Fibroblast of upper back skin (primary cell): ENCODE data around the gene C17orf75.
A peak's percentile ranks its signal among the peaks of the same experiment; 100 is the strongest.
"Not testable (repeated sequence)": the region's sequence is repeated elsewhere in the genome, so short reads cannot be mapped to it uniquely, and the experiment has no call there.

Source experiments
- DNase-seq: peaks from one replicate; pipeline ENCODE4 v3.0.0-alpha.2; 2013

Gene C17orf75

GRCh38 chr17:32342603-32343325 lies 791 bp upstream of the C17orf75 start:
- no peak for DNase-seq

- no peak for DNase-seq
These were observed 674 bp downstream of the C17orf75 start for GRCh38 chr17:32341141-32341856.

DNA sequence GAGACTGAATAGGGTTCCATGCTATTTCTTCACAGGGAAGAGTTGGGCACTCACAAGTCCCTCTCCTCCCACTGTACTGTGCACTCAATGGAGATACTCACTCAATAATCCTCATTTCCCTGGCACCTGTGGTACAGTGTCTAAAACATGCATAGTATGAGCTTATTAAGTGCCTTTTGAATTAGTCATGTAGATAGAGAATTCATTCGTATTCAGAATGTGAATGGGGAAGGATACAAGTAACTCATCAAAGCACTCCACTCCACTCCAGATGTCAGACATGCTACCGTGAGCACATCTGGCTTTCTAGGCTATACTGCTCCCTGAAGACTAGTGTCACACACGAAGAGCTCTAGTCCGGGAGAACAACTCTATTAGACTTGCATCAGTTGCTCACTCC lies 6.3 kb downstream of the C17orf75 start:
- DNase-seq, result peak; percentile 78

DNA sequence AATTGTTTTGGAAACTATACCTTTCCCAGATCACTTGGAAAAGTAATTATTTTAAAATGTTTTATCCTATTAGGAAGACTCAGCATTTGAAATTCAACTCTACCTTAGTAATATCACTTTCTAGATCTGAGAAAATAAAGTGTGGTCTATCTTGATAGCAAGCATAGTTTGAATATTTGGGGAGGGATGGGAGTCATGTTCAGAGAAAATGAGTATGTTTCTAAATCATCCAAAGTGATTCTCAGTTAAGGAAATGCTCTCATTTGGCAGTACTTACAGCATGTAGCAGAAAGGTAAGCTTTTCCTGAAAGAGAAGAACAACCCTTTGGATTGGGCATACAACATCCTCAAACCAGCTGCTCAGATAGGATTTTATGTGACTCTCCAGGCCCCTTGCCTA lies 6.9 kb downstream of the C17orf75 start:
- DNase-seq, result no peak

DNA sequence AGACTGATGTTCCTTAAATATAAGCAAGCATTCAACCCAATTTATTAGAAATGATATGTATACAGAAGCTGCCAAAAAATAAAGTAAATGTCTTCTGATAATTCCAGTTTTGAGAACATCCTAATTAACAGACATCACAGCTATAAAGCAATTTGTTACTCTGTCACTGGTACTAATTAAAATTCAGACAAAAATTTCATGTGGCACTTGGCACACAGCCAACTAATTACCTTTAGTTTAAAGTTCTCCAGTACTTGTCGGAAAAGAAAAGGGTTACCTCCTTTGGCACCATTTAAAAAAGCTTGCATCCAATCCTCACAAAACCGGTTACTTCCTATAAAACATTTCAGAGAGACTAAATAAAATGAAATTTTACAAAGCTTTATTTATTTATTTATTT lies 8.8 kb downstream of the C17orf75 start:
- no peak for DNase-seq

DNA sequence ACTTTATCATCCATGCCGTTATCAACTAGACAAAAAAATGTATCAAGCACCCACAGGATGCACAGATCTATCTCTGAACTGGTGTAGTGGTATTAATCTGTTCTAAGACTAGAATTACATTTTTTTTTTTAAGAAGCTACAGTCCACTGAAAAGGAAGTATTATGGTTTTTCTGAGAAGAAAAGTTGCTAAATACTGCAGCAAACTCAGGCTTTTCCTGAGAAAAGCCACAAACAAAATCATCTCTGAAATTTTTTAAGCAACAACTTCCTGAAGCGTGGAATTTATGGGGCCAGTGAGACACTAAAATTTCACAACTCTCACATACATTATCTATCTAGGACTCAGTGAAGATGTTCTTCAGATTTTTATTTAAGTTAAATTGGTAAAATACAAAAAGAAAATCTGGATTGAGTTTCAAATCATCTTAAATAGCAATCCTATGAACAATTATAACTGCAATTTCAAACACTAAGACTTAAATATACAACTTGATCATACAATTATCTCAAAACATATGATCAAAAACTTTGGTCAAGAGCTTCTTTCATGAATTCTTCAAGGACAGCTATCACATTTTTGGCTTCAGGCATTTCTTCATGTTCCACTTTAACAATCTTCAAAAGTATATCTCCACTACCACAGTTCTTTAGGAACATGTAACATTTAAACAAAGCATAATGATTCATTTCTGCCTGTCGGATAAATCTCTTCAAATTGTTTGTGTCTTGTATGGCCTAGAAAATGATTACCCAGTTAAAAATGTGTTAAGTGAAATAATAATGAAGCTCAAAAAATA lies 10.5 kb downstream of the C17orf75 start:
- no peak for DNase-seq

DNA sequence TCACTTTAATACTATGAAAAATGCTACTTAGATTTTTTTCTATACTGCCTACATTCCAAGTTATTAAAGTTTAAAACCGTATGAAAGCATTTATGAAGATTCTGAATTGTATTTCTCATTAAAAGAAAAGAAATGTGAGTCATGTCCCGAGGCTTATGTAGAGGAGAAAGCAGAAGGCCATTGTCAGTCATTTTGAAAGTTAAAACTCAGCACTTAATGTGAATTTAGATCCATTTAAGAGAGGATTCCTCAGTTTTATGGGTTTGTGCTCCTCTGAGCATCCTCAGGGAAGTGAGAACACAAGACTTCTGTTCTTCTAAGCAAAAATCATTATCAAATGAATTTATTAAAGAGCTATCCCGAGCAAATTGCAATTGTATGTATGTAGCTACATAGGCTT lies 11.8 kb downstream of the C17orf75 start:
- no peak for DNase-seq

DNA sequence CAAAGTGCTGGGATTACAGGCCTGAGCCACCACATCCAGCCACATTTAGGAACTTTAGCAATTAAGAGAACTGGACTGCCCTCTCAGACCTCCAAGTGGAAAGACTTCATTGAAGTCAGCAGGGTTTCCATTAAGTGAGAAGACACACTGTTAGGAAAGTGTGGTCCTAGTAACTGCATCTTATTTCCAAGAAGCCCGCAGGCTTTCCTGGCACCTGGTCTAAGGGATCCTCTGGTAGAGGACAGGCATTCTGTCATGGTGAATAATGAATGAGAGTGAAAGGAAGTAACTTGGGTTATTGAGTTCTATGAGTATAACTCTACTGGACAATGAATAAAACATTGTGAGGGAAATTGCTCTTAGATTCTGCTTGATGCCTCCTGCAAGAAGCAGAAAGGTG lies 14.1 kb downstream of the C17orf75 start:
- no peak for DNase-seq

- no peak for DNase-seq
These were observed 18.0 kb downstream of the C17orf75 start for GRCh38 chr17:32323811-32324491.

DNA sequence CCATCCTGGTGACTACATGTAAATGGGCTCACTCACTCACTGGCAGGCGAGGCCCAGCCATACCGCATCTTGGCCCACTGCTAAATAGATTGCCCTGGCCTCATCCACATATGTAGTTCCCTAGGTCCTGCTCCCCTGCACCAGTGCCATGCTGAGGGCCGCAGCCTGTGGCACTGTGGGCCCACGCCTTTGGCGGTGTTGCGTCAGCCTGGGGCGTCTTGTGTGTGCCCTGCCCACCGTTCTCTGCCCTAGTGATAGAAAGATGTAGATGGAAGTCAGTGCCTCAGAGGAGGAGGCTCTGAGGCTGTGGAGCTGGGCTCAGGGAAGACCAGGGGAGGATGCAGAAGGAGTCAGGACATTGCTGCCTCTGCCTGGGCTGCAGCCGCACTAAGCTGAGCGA lies 18.9 kb downstream of the C17orf75 start:
- DNase-seq, result no peak

DNA sequence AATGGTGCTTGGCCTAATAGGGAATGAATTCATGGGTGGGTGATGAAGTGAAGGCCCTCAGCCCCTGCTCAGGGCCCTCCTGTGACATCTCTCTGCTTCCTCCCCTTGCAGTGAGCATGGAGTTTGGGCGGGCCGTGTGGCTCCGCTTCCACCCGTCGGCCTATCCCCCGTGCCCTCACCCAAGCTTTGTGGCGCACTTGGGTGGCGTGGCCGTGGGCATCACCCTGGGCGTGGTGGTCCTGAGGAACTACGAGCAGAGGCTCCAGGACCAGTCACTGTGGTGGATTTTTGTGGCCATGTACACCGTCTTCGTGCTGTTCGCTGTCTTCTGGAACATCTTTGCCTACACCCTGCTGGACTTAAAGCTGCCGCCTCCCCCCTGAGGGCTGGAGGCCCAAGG lies 21.1 kb downstream of the C17orf75 start:
- no peak for DNase-seq

DNA sequence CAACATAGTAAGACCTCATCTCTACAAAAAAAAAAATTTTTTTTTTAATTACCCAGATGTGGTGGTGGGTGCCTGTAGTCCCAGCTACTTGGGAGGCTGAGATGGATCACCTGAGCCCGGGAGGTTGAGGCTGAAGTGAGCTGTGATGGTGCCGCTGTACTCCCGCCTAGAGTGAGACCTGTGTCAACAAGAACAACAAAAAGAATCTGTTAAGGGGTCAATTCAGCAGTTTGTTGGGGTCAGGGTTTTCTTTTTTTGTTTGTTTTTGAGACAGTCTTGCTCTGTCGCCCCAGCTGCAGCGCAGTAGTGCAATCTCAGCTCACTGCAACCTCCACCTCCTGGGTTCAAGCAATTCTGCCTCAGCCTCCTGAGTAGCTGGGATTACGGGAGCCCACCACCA lies 21.9 kb downstream of the C17orf75 start:
- not testable (repeated sequence) for DNase-seq

DNA sequence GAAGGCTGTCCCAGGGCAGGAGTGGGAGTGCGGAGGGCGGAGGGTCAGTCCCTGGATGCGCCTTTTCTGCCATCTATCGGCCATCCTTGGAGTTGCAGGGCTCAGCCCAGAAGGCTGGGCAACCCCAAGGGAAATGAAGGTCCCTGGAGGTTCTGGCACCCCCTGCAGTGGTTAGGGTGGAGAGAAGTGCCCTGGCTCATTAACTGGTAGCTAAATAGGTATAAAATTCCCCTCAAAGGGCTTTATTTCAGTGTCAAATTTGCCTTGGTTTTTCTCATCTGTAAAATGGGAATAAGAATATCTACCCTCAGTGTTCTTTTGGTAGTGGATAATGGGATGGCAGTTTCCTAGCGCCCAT lies 22.4 kb downstream of the C17orf75 start:
- peak; percentile 54 for DNase-seq

DNA sequence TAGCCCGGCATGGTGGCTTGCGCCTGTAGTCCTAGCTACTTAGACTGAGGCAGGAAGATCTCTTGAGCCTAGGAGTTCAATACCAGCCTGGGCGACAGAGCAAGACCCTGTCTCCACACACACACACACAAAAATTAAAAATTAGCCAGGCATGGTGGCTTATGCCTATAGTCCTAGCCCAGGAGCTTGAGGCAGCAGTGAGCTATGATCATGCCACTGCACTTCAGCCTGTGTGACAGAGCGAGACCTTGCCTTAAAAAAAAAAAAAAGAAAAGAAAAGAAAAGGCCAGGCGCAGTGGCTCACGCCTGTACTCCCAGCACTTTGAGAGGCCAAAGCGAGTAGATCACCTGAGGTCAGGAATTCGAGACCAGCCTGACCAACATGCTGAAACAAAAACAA lies 23.9 kb downstream of the C17orf75 start:
- DNase-seq, result no peak

- no peak for DNase-seq
These were observed 24.6 kb downstream of the C17orf75 start for GRCh38 chr17:32317353-32317752.

GRCh38 chr17:32316653-32317052 lies 25.3 kb downstream of the C17orf75 start:
- DNase-seq, result not testable (repeated sequence)

DNA sequence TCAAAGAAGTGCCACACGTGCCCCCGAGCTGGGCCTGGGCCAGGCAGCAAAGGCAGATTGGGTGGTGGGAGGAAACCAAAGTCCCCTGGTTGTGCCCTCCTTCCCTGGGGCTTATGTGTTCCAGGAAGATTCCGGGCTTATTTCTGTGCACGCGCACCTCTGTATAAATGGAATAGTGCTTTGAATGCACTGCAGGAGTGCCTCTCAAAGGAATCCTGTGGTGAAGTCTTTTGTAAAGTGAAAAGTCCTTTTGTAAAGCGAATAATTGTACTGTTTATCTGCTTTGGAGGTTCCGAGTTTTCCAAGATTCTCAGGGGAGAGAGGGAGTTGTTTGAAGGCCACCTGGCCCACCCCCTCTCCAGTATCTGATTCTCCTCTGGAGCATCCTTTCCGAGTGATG lies 26.8 kb downstream of the C17orf75 start:
- no peak for DNase-seq

DNA sequence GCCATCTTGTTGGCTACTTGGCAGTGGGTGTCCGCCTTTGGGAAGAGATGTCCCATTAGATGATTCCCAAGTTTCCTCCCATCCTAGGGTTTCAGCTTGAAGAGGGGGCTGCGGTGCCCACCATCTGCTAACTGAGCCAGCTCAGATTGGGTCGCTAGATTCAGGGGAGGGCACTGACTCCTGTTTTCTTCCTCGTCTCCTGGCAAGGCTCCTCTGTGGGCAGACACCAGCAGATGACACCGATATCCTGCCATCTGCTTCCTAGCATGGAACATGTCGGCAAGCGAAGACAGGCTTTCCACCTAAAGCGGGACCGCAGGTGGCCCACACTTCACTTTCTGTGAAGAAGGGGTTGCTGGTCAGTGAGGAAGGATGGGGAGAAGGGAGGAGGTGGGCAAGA lies 27.3 kb downstream of the C17orf75 start:
- no peak for DNase-seq

DNA sequence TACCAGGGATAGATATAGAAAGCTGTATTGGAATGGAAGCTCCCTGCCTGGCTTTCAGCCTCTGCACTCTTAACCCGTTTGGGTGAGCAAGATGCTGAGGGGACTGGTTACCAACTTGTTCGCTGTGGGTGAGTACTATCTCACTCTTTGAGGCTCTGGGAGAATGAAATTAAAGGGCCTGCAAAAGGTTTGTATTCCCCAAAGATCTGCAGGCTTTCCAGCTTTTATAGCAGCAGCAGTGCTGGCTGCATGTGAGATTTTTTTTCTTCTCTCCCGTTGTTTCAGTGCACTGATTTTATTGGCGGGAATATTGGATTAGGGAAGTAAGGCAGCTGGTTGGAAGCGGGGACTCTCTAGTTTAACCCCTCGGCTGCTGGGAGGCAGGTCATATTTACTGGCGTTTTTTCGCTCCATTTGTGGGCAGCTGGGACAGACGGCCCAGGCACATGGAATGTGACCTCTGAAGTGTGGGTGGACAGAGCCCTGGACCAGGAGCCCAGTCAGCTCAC lies 30.9 kb downstream of the C17orf75 start:
- DNase-seq, result no peak

- DNase-seq, result no peak
These were observed 34.3 kb downstream of the C17orf75 start for GRCh38 chr17:32307658-32308057.

- DNase-seq, result no peak
These were observed 36.9 kb downstream of the C17orf75 start for GRCh38 chr17:32305049-32305448.

DNA sequence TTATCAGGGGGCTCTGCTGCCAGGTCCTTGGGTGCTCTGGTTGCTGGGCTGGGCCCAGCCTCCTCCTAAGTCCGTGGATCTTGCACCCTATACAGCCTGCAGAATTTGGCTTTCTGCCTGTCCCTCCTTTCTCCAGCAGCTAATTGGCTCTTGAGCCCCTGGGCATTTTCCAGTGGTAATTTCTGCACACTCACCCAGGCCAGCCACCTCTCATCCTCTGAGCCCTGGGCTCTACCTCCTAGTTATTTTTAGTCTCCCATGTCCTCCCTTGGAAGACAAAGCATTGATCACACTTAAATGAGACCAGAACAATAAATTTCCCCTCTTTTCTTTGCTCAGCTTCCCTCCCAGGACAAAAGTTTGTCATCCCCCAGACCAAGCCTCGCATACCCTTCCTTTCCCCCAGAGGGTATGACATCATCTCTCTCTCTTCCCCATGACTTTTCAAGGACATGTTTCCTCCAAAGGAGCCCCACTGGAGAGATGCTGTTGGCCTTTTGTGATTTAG lies 38.1 kb downstream of the C17orf75 start:
- DNase-seq, result no peak
